Activated naive CD8-positive, alpha-beta T cell treated with anti-CD3 and anti-CD28 coated beads, Interleukin-2, amount 10 ng/mL, durations not matched to agents 7 days and 5 days (primary cell): ENCODE data around the gene EXOG. TPM values are rescaled to one million over a fixed set of nuclear protein-coding genes. Genes with fewer than 3 reads are reported as not detected.

ENCODE experiments used
- ATAC-seq: fragments of 150-1000 bp; cut with Tn5 transposase; one replicate; pipeline ENCODE4 v1.10.0; 2021; ENCODE audit warnings: low read depth, moderate library complexity
- POLR2A ChIA-PET: fragments of 350-600 bp; sonication (Branson Sonifier 250); formaldehyde crosslinking; loops from one replicate; lab custom pipeline; 2021; ENCODE audit warnings: antibody characterized with exemption; lab: Charles Lee
- DNase-seq: peaks from one replicate; pipeline ENCODE4 v3.0.0; 2021
- H3K27ac Mint-ChIP-seq: one replicate; pipeline ENCODE4 v1.8.0; 2022; ENCODE audit warnings: mild to moderate bottlenecking, mixed read lengths
- H3K27me3 Mint-ChIP-seq: one replicate; pipeline ENCODE4 v1.8.0; 2022; ENCODE audit warnings: mild to moderate bottlenecking, moderate library complexity, mixed read lengths
- H3K36me3 Mint-ChIP-seq: one replicate; pipeline ENCODE4 v1.8.0; 2021; ENCODE audit warnings: mild to moderate bottlenecking, mixed read lengths
- H3K4me1 Mint-ChIP-seq: one replicate; pipeline ENCODE4 v1.8.0; 2021; ENCODE audit warnings: mixed read lengths
- H3K4me3 Mint-ChIP-seq: one replicate; pipeline ENCODE4 v1.8.0; 2022; ENCODE audit warnings: mild to moderate bottlenecking, moderate library complexity, mixed read lengths
- H3K9me3 Mint-ChIP-seq: one replicate; pipeline ENCODE4 v1.8.0; 2021; ENCODE audit warnings: mixed read lengths
- total RNA-seq, 2 experiments: library from RNA; stranded (reverse); gene quantifications; one replicate each; pipeline ENCODE4 v1.2.3, GENCODE V29; 2021

The EXOG gene
- total RNA-seq, 2 experiments from 2014 or later: 21.9 to 22.8 TPM

- H3K27me3 Mint-ChIP-seq: peaks cover 3% of the 10 kb centered on the region
- no peaks in the 10 kb centered on the region for H3K36me3 Mint-ChIP-seq
- no peak overlapping the region for H3K27ac Mint-ChIP-seq
- DNase-seq: no peak
- H3K4me3 Mint-ChIP-seq: no peak overlapping the region
- ATAC-seq: no peak
- H3K4me1 Mint-ChIP-seq: peaks cover 5% of the 10 kb centered on the region
- H3K9me3 Mint-ChIP-seq: peaks cover 2% of the 10 kb centered on the region
- POLR2A ChIA-PET: no interaction called here
Measured at GRCh38 chr3:38459499-38460048, 36.6 kb upstream of the EXOG start.

GRCh38 chr3:38460377-38461270 is 35.5 kb upstream of the EXOG start:
- POLR2A ChIA-PET: no interaction called here
- Mint-ChIP-seq H3K4me3 (no peak overlapping the region), H3K9me3 (peaks cover 4% of the 10 kb centered on the region), H3K27ac (no peak overlapping the region), H3K4me1 (peaks cover 3% of the 10 kb centered on the region), H3K36me3 (peaks cover 1% of the 10 kb centered on the region), H3K27me3 (peaks cover 2% of the 10 kb centered on the region)
- DNase-seq (no peak), ATAC-seq (no peak)

GRCh38 chr3:38465588-38466154 is 30.5 kb upstream of the EXOG start:
- DNase-seq: no peak
- POLR2A ChIA-PET: no interaction called here

GRCh38 chr3:38468765-38469164 is 27.4 kb upstream of the EXOG start:
- peaks cover 3% of the 10 kb centered on the region for H3K27me3 Mint-ChIP-seq
- H3K36me3 Mint-ChIP-seq: peaks cover 14% of the 10 kb centered on the region
- POLR2A ChIA-PET: no interaction called here
- peaks cover 3% of the 10 kb centered on the region for H3K4me1 Mint-ChIP-seq
- no peak for DNase-seq
- no peak overlapping the region for H3K27ac Mint-ChIP-seq
- no peak for ATAC-seq
- H3K4me3 Mint-ChIP-seq: no peak overlapping the region
- H3K9me3 Mint-ChIP-seq: peaks cover 26% of the 10 kb centered on the region

More at GRCh38 chr3:38465588-38466154, 30.5 kb upstream of the EXOG start:
- Mint-ChIP-seq H3K4me1 (no peaks in the 10 kb centered on the region), H3K27ac (no peak overlapping the region), H3K27me3 (peaks cover 5% of the 10 kb centered on the region), H3K36me3 (peaks cover 14% of the 10 kb centered on the region), H3K4me3 (no peak overlapping the region), H3K9me3 (peaks cover 24% of the 10 kb centered on the region)
- ATAC-seq: no peak

GRCh38 chr3:38469852-38470251 is 26.3 kb upstream of the EXOG start:
- peaks cover 3% of the 10 kb centered on the region for H3K4me1 Mint-ChIP-seq
- POLR2A ChIA-PET: no interaction called here
- H3K36me3 Mint-ChIP-seq: peaks cover 14% of the 10 kb centered on the region
- ATAC-seq (no peak), DNase-seq (no peak)
- no peak overlapping the region for H3K4me3 Mint-ChIP-seq
- H3K9me3 Mint-ChIP-seq: peaks cover 24% of the 10 kb centered on the region
- H3K27me3 Mint-ChIP-seq: peaks cover 3% of the 10 kb centered on the region
- no peak overlapping the region for H3K27ac Mint-ChIP-seq

GRCh38 chr3:38471260-38471857 is 24.8 kb upstream of the EXOG start:
- Mint-ChIP-seq H3K27me3 (no peaks in the 10 kb centered on the region), H3K27ac (no peak overlapping the region), H3K9me3 (peaks cover 18% of the 10 kb centered on the region), H3K4me3 (no peak overlapping the region), H3K4me1 (peaks cover 3% of the 10 kb centered on the region), H3K36me3 (peaks cover 8% of the 10 kb centered on the region)
- ATAC-seq (no peak), DNase-seq (no peak)
- POLR2A ChIA-PET: interaction anchor here (0.8 kb wide), 1 partner anchor 9 kb away, joined by 3 read pairs; no protein-coding TSS in a partner anchor

- Mint-ChIP-seq H3K36me3 (peaks cover 8% of the 10 kb centered on the region), H3K27ac (no peak overlapping the region), H3K27me3 (no peaks in the 10 kb centered on the region), H3K9me3 (peaks cover 17% of the 10 kb centered on the region), H3K4me1 (peaks cover 3% of the 10 kb centered on the region), H3K4me3 (no peak overlapping the region)
- POLR2A ChIA-PET: interaction anchor here (0.8 kb wide), 1 partner anchor 8 kb away, joined by 3 read pairs; no protein-coding TSS in a partner anchor
- DNase-seq (no peak), ATAC-seq (no peak)
Measured at GRCh38 chr3:38472342-38472741, 23.8 kb upstream of the EXOG start.

GRCh38 chr3:38473229-38473628 is 22.9 kb upstream of the EXOG start:
- peaks cover 8% of the 10 kb centered on the region for H3K36me3 Mint-ChIP-seq
- peaks cover 3% of the 10 kb centered on the region for H3K4me1 Mint-ChIP-seq
- ATAC-seq: no peak
- DNase-seq: no peak
- no peaks in the 10 kb centered on the region for H3K27me3 Mint-ChIP-seq
- no peak overlapping the region for H3K4me3 Mint-ChIP-seq
- H3K9me3 Mint-ChIP-seq: peaks cover 17% of the 10 kb centered on the region
- no peak overlapping the region for H3K27ac Mint-ChIP-seq
- POLR2A ChIA-PET: no interaction called here

GRCh38 chr3:38474928-38475605 is 21.1 kb upstream of the EXOG start:
- H3K27ac Mint-ChIP-seq: no peak overlapping the region
- H3K36me3 Mint-ChIP-seq: no peaks in the 10 kb centered on the region
- no peak overlapping the region for H3K4me3 Mint-ChIP-seq
- POLR2A ChIA-PET: no interaction called here
- no peaks in the 10 kb centered on the region for H3K27me3 Mint-ChIP-seq
- peaks cover 7% of the 10 kb centered on the region for H3K9me3 Mint-ChIP-seq
- peaks cover 3% of the 10 kb centered on the region for H3K4me1 Mint-ChIP-seq
- DNase-seq: no peak
- ATAC-seq: no peak

GRCh38 chr3:38475716-38476115 is 20.4 kb upstream of the EXOG start:
- no peak overlapping the region for H3K27ac Mint-ChIP-seq
- H3K36me3 Mint-ChIP-seq: no peaks in the 10 kb centered on the region
- peaks cover 1% of the 10 kb centered on the region for H3K9me3 Mint-ChIP-seq
- H3K27me3 Mint-ChIP-seq: no peaks in the 10 kb centered on the region
- ATAC-seq: no peak
- POLR2A ChIA-PET: no interaction called here
- peaks cover 3% of the 10 kb centered on the region for H3K4me1 Mint-ChIP-seq
- no peak for DNase-seq
- no peak overlapping the region for H3K4me3 Mint-ChIP-seq

GRCh38 chr3:38476157-38476756 is 19.9 kb upstream of the EXOG start:
- no peaks in the 10 kb centered on the region for H3K9me3 Mint-ChIP-seq
- H3K36me3 Mint-ChIP-seq: no peaks in the 10 kb centered on the region
- DNase-seq (no peak), ATAC-seq (no peak)
- no peak overlapping the region for H3K27ac Mint-ChIP-seq
- H3K4me3 Mint-ChIP-seq: no peak overlapping the region
- peaks cover 3% of the 10 kb centered on the region for H3K4me1 Mint-ChIP-seq
- POLR2A ChIA-PET: no interaction called here
- no peaks in the 10 kb centered on the region for H3K27me3 Mint-ChIP-seq

GRCh38 chr3:38477057-38477820 is 18.9 kb upstream of the EXOG start:
- DNase-seq: no peak
- Mint-ChIP-seq H3K36me3 (no peaks in the 10 kb centered on the region), H3K27ac (no peak overlapping the region), H3K4me1 (peaks cover 3% of the 10 kb centered on the region), H3K4me3 (no peak overlapping the region), H3K9me3 (no peaks in the 10 kb centered on the region), H3K27me3 (no peaks in the 10 kb centered on the region)
- POLR2A ChIA-PET: no interaction called here
- ATAC-seq: no peak
